ENCODE measurements around the gene ALKBH5.

DNA sequence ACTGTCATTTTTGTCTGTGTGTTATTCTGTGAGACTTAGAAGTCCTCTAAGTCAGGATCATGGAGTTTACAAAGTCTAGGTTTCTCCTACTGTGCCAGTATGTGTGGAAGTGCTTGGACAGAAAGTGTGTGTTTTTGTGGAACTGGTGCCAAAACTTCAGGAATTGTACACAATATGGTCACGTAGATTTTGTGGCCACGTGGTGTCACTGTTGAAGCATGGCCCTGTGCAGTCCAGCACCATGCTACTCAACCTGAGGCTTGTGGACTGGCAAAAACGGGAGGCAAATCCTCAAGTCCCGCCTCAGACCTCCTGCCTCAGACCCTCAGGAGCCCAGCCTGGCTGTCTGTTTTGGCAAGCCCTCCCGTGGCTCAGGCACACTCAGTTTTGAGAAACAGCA, 16.7 kb upstream of the ALKBH5 start:
- TF ChIP-seq, protein P1, sequence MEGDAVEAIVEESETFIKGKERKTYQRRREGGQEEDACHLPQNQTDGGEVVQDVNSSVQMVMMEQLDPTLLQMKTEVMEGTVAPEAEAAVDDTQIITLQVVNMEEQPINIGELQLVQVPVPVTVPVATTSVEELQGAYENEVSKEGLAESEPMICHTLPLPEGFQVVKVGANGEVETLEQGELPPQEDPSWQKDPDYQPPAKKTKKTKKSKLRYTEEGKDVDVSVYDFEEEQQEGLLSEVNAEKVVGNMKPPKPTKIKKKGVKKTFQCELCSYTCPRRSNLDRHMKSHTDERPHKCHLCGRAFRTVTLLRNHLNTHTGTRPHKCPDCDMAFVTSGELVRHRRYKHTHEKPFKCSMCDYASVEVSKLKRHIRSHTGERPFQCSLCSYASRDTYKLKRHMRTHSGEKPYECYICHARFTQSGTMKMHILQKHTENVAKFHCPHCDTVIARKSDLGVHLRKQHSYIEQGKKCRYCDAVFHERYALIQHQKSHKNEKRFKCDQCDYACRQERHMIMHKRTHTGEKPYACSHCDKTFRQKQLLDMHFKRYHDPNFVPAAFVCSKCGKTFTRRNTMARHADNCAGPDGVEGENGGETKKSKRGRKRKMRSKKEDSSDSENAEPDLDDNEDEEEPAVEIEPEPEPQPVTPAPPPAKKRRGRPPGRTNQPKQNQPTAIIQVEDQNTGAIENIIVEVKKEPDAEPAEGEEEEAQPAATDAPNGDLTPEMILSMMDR (IDR thresholded peaks at IDR 0.05 in 4 of 5, conservative IDR thresholded peaks at IDR 0.05 in 1 of 5) = no peak
- TF ChIP-seq POLR2A (IDR thresholded peaks at IDR 0.05) = no peak
